Measurements from ENCODE around the gene AIG1. TPM values are rescaled to one million over a fixed set of nuclear protein-coding genes. Genes with fewer than 3 reads are reported as not detected.

Gene AIG1
- total and polyA plus RNA-seq, 2 experiments from 2014 or later: 44.7 to 46.9 TPM

DNA sequence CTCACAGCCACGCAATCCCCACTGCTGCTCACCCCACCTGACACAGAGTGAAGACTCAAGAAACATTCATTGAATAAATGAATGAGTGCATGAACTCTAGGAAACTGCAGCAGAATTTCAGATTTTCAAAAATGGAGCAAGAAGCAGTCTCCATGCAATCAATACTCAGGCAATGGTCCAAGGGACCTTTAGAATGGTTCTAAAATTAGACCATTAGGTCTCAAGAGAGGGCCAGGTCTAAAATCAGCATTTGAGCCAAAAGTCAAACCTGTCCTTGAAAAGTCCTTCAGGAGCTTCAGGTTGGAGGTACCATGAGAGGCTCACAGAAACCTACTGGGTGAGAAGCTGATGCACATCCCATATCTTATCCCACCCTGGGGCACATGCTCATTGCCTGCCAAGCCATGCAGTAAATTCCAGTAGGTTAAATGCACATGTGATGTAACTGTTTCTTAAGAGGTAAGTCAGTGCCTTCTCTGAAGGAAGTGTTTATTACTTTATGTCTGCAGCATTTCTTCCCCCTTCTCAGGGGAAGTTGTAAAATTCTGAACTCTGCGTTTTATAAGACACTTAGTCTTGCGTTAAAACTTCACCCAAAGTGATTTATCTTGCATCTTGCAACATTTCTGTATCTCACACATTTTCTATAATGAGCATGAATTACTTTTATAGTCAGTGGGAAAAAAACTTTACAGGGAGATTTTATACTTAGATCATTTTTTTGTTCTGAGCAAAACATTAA, 263.2 kb downstream of the AIG1 start:
- Histone ChIP-seq H3K4me3 (no peak overlapping the region), H3K36me3 (ENCODE audit: low read depth) (no peaks in the 10 kb centered on the region), H3K4me1 (ENCODE audit: insufficient read depth) (peaks cover 15% of the 10 kb centered on the region), H3K79me2 (ENCODE audit: insufficient read depth) (no peaks in the 10 kb centered on the region), H3K27me3 (replicated peaks; ENCODE audit: insufficient read depth) (no peaks in the 10 kb centered on the region), H3K27ac (no peak overlapping the region), H4K20me1 (ENCODE audit: insufficient read depth) (no peaks in the 10 kb centered on the region), H3K9ac (no peak overlapping the region), H3K9me2 (ENCODE audit: insufficient read depth) (no peaks in the 10 kb centered on the region; the same call in 1 of the 2 replicates), H3K9me3 (ENCODE audit: low read depth) (no peaks in the 10 kb centered on the region), H3F3A (ENCODE audit: insufficient read depth) (peaks cover 16% of the 10 kb centered on the region), H3K4me2 (ENCODE audit: unreplicated experiment) (no peak overlapping the region), H2AFZ (no peak overlapping the region)
- in situ Hi-C loops (cut with MboI): no loop called here
- DNase-seq: no peak
- 90 to 97% methylated on average over 3 of the region's 3 CpGs for WGBS, 2 experiments (ENCODE audit: low coverage in 1 of 2, low lambda C conversion rate in 2 of 2, missing lambda C conversion rate in 2 of 2)
- TF ChIP-seq EZH2 (IDR thresholded peaks at IDR 0.05; ENCODE audit: insufficient read depth, poor library complexity, severe bottlenecking) (no peak), EZH2phosphoT487 (IDR thresholded peaks at IDR 0.05; ENCODE audit: insufficient read depth, low read depth) (no peak)

DNA sequence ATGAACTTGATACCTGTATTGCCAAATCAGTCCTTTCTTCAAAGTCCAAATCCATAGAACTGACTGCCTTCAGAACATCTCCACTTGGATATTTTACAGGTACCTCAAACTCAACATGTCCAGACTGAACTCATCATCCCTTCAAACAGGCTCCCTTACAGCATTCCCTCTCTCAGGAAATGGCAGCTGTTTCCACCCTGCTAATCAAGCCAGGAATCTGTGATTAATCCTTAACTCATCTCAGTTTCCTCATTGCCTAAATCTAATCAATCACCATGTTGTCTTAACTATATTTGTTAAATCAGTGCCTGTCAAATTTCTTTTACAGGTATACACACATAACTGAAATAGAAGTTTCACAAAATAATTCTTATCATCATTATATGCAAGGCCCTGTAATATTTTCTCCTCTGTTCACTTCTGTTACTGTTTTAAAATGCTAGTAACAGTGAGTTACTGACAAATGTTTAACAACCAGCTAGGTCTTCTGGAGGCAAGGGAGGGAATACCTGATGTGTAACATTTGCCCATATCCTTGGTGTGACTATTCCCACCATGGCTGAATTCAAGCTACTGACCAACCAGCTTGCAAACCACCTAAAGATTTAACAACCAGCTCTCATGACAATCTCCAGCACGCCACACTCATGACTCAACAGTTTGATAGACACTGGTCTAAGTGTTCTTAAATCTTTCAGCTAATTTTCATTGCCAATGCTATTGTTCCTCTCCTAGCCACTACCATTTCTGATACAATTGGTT, 264.9 kb downstream of the AIG1 start:
- Histone ChIP-seq H3K27ac (0 out of 2 replicates have a peak overlapping the region, but pooled peaks have one; percentile 5), H3K9ac (no peak overlapping the region), H3K79me2 (ENCODE audit: insufficient read depth) (no peaks in the 10 kb centered on the region), H2AFZ (no peak overlapping the region), H3K4me3 (no peak overlapping the region), H4K20me1 (ENCODE audit: insufficient read depth) (no peaks in the 10 kb centered on the region), H3F3A (ENCODE audit: insufficient read depth) (peaks cover 20% of the 10 kb centered on the region), H3K4me2 (ENCODE audit: unreplicated experiment) (no peak overlapping the region), H3K27me3 (replicated peaks; ENCODE audit: insufficient read depth) (no peaks in the 10 kb centered on the region), H3K9me2 (ENCODE audit: insufficient read depth) (no peaks in the 10 kb centered on the region; the same call in 1 of the 2 replicates), H3K4me1 (ENCODE audit: insufficient read depth) (peaks cover 15% of the 10 kb centered on the region), H3K9me3 (ENCODE audit: low read depth) (no peaks in the 10 kb centered on the region), H3K36me3 (ENCODE audit: low read depth) (no peaks in the 10 kb centered on the region)
- WGBS, 2 experiments (ENCODE audit: low coverage in 1 of 2, low lambda C conversion rate in 2 of 2, missing lambda C conversion rate in 2 of 2): 83 to 90% methylated on average over 1 of the region's 1 CpG
- TF ChIP-seq EZH2 (IDR thresholded peaks at IDR 0.05; ENCODE audit: insufficient read depth, poor library complexity, severe bottlenecking) (no peak), EZH2phosphoT487 (IDR thresholded peaks at IDR 0.05; ENCODE audit: insufficient read depth, low read depth) (no peak)
- in situ Hi-C loops (cut with MboI): no loop called here
- peak; percentile 66 for DNase-seq

DNA sequence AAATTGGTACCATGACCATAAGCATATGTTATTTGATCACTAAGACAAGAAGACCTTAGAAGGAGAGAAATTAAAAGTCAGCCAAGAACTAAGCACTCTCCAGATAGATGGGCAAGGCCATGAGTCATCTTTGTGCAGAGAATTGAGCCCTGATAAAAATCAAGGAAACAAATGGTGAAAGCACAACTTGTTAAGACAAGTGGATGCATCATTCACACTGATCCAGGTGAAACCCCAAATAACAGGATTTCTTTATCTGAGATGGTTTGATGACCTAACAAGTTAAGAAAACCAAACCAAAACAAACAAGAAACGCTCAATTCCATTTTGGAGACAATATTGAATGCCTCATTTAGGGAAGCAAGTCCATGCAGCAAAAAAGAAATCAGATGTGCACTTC, 268.2 kb downstream of the AIG1 start:
- 63 to 76% methylated on average over 1 of the region's 1 CpG for WGBS, 2 experiments (ENCODE audit: low coverage in 1 of 2, low lambda C conversion rate in 2 of 2, missing lambda C conversion rate in 2 of 2)
- no peak overlapping the region for H3K4me3 ChIP-seq
- no peaks in the 10 kb centered on the region for H3K79me2 ChIP-seq (ENCODE audit: insufficient read depth)
- no peak overlapping the region for H3K4me2 ChIP-seq (ENCODE audit: unreplicated experiment)
- H3K27me3 ChIP-seq (replicated peaks; ENCODE audit: insufficient read depth): no peaks in the 10 kb centered on the region
- peaks cover 27% of the 10 kb centered on the region for H3K4me1 ChIP-seq (ENCODE audit: insufficient read depth)
- in situ Hi-C loops (cut with MboI): no loop called here
- H3K9ac ChIP-seq: no peak overlapping the region
- peak; percentile 39 for DNase-seq
- no peaks in the 10 kb centered on the region; the same call in 1 of the 2 replicates for H3K9me2 ChIP-seq (ENCODE audit: insufficient read depth)
- H4K20me1 ChIP-seq (ENCODE audit: insufficient read depth): no peaks in the 10 kb centered on the region
- peaks cover 27% of the 10 kb centered on the region for H3F3A ChIP-seq (ENCODE audit: insufficient read depth)
- no peak for TF ChIP-seq EZH2phosphoT487 (IDR thresholded peaks at IDR 0.05; ENCODE audit: insufficient read depth, low read depth)
- TF ChIP-seq EZH2 (IDR thresholded peaks at IDR 0.05; ENCODE audit: insufficient read depth, poor library complexity, severe bottlenecking): no peak
- no peaks in the 10 kb centered on the region for H3K36me3 ChIP-seq (ENCODE audit: low read depth)
- H2AFZ ChIP-seq: no peak overlapping the region
- H3K9me3 ChIP-seq (ENCODE audit: low read depth): no peaks in the 10 kb centered on the region
- no peak overlapping the region for H3K27ac ChIP-seq

DNA sequence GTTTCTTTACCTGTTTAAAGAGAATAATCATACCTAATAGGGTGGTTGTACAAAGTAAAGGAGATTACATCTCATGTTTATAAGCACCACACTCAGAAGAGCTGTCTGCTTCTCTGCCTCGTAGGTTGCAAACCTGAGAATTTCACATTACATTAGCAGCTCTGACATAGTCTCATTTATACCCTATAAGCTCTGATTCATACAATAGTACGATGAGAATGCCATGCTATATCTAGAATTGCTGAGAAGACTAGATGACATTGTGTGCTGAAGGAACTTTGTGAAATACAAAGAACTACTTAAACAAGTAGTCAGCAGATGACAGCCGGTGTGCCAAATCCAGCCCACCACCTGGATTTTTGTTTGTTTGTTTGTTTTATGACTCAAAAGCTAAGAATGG, 268.6 kb downstream of the AIG1 start:
- no peak overlapping the region for H2AFZ ChIP-seq
- H3K9me2 ChIP-seq (ENCODE audit: insufficient read depth): no peaks in the 10 kb centered on the region; the same call in 1 of the 2 replicates
- H3K4me2 ChIP-seq (ENCODE audit: unreplicated experiment): no peak overlapping the region
- H3F3A ChIP-seq (ENCODE audit: insufficient read depth): peaks cover 30% of the 10 kb centered on the region
- TF ChIP-seq EZH2phosphoT487 (IDR thresholded peaks at IDR 0.05; ENCODE audit: insufficient read depth, low read depth): no peak
- no peak for TF ChIP-seq EZH2 (IDR thresholded peaks at IDR 0.05; ENCODE audit: insufficient read depth, poor library complexity, severe bottlenecking)
- no peaks in the 10 kb centered on the region for H3K9me3 ChIP-seq (ENCODE audit: low read depth)
- no peak overlapping the region for H3K27ac ChIP-seq
- in situ Hi-C loops (cut with MboI): no loop called here
- no peaks in the 10 kb centered on the region for H4K20me1 ChIP-seq (ENCODE audit: insufficient read depth)
- H3K27me3 ChIP-seq (replicated peaks; ENCODE audit: insufficient read depth): no peaks in the 10 kb centered on the region
- 76 to 82% methylated on average over 3 of the region's 3 CpGs for WGBS, 2 experiments (ENCODE audit: low coverage in 1 of 2, low lambda C conversion rate in 2 of 2, missing lambda C conversion rate in 2 of 2)
- no peak overlapping the region for H3K4me3 ChIP-seq
- peak; percentile 9 for DNase-seq
- H3K9ac ChIP-seq: no peak overlapping the region
- no peaks in the 10 kb centered on the region for H3K36me3 ChIP-seq (ENCODE audit: low read depth)
- no peaks in the 10 kb centered on the region for H3K79me2 ChIP-seq (ENCODE audit: insufficient read depth)
- H3K4me1 ChIP-seq (ENCODE audit: insufficient read depth): peaks cover 27% of the 10 kb centered on the region

All from GM23248 (cell line).